HG03060 (cell line): ENCODE measurements around the gene DTD1.

Experiments
- ATAC-seq: cut with Tn5 transposase; IDR thresholded peaks from one replicate; pipeline ENCODE4 v1.9.1; 2021; ENCODE audit warnings: low read depth, moderate number of reproducible peaks; ENCODE audit not compliant: unreplicated experiment

The DTD1 gene

GRCh38 chr20:18657575-18657974 lies 69.7 kb downstream of the DTD1 start:
- ATAC-seq, result no peak

GRCh38 chr20:18662279-18663040 lies 74.6 kb downstream of the DTD1 start:
- ATAC-seq, result no peak

- ATAC-seq, result no peak
These were observed 76.1 kb downstream of the DTD1 start for GRCh38 chr20:18663932-18664331.

- ATAC-seq, result no peak
These were observed 77.3 kb downstream of the DTD1 start for GRCh38 chr20:18665135-18665534.

- no peak for ATAC-seq
These were observed 79.1 kb downstream of the DTD1 start for GRCh38 chr20:18666803-18667415.

- no peak for ATAC-seq
These were observed 81.6 kb downstream of the DTD1 start for GRCh38 chr20:18669241-18670019.

- ATAC-seq, result no peak
These were observed 83.4 kb downstream of the DTD1 start for GRCh38 chr20:18671203-18671710.

- no peak for ATAC-seq
These were observed 85.0 kb downstream of the DTD1 start for GRCh38 chr20:18672834-18673233.

- ATAC-seq, result no peak
These were observed 88.5 kb downstream of the DTD1 start for GRCh38 chr20:18676396-18676795.

- no peak for ATAC-seq
These were observed 89.3 kb downstream of the DTD1 start for GRCh38 chr20:18677126-18677525.

GRCh38 chr20:18678549-18679419 lies 90.9 kb downstream of the DTD1 start:
- ATAC-seq, result no peak

- no peak for ATAC-seq
These were observed 96.0 kb downstream of the DTD1 start for GRCh38 chr20:18683839-18684238.

- no peak for ATAC-seq
These were observed 96.9 kb downstream of the DTD1 start for GRCh38 chr20:18684775-18685174.

GRCh38 chr20:18685406-18685805 lies 97.6 kb downstream of the DTD1 start:
- no peak for ATAC-seq

GRCh38 chr20:18686696-18687095 lies 98.8 kb downstream of the DTD1 start:
- ATAC-seq, result no peak

- ATAC-seq, result no peak
These were observed 100.8 kb downstream of the DTD1 start for GRCh38 chr20:18688676-18689075.

- no peak for ATAC-seq
These were observed 101.7 kb downstream of the DTD1 start for GRCh38 chr20:18689557-18689956.

- no peak for ATAC-seq
These were observed 104.6 kb downstream of the DTD1 start for GRCh38 chr20:18692447-18692846.

- ATAC-seq, result no peak
These were observed 106.2 kb downstream of the DTD1 start for GRCh38 chr20:18694071-18694470.

- no peak for ATAC-seq
These were observed 107.3 kb downstream of the DTD1 start for GRCh38 chr20:18695175-18695574.
